Progenitor cell of endocrine pancreas (in vitro differentiated cells): Measurements from ENCODE around the gene GID8. TPM values are rescaled to one million over a fixed set of nuclear protein-coding genes. Genes with fewer than 3 reads are reported as not detected.
A peak's percentile ranks its signal among the peaks of the same experiment; 100 is the strongest.

Experiments used
- DNase-seq: peaks from one replicate; pipeline ENCODE4 v3.0.0; 2021; ENCODE audit warnings: low spot score; ENCODE audit not compliant: unreplicated experiment
- H3K27ac Mint-ChIP-seq: 2 replicates; pipeline ENCODE4 v1.8.0; 2021; ENCODE audit warnings: mild to moderate bottlenecking, moderate library complexity, mixed read lengths
- H3K27me3 Mint-ChIP-seq: 2 replicates; pipeline ENCODE4 v1.8.0; 2021; ENCODE audit warnings: mixed read lengths
- H3K36me3 Mint-ChIP-seq: 2 replicates; pipeline ENCODE4 v1.8.0; 2022; ENCODE audit warnings: mixed read lengths; ENCODE audit not compliant: insufficient read depth
- H3K4me1 Mint-ChIP-seq: 2 replicates; pipeline ENCODE4 v1.8.0; 2021; ENCODE audit warnings: low read depth, mixed read lengths
- H3K4me3 Mint-ChIP-seq: 2 replicates; pipeline ENCODE4 v1.8.0; 2021; ENCODE audit warnings: low read depth, mild to moderate bottlenecking, moderate library complexity, mixed read lengths
- H3K9me3 Mint-ChIP-seq: 2 replicates; pipeline ENCODE4 v1.8.0; 2021; ENCODE audit warnings: low read depth, mixed read lengths
- CTCF ChIP-seq: fragments of 200-600 bp; sonication (generic); IDR thresholded peaks from one replicate; pipeline ENCODE4 v1.5.0; 2021; ENCODE audit warnings: antibody characterized with exemption, mild to moderate bottlenecking; ENCODE audit not compliant: unreplicated experiment
- total RNA-seq: library from RNA; stranded (reverse); gene quantifications from 2 replicates; pipeline ENCODE4 v1.2.1, GENCODE V29; 2021

The GID8 gene
- total RNA-seq, 1 donor from 2014 or later: 66.7 TPM

GRCh38 chr20:62995481-62995880 is 57.5 kb downstream of the GID8 start:
- no peak for DNase-seq
- Mint-ChIP-seq H3K36me3 (no peaks in the 10 kb centered on the region), H3K9me3 (no peaks in the 10 kb centered on the region), H3K4me1 (no peaks in the 10 kb centered on the region), H3K27me3 (peaks cover 65% of the 10 kb centered on the region), H3K27ac (no peak overlapping the region), H3K4me3 (no peak overlapping the region)
- no peak for TF ChIP-seq CTCF

- no peak overlapping the region for H3K27ac Mint-ChIP-seq
- H3K9me3 Mint-ChIP-seq: no peaks in the 10 kb centered on the region
- no peaks in the 10 kb centered on the region for H3K36me3 Mint-ChIP-seq
- H3K4me1 Mint-ChIP-seq: no peaks in the 10 kb centered on the region
- peaks cover 67% of the 10 kb centered on the region for H3K27me3 Mint-ChIP-seq
- H3K4me3 Mint-ChIP-seq: no peak overlapping the region
- DNase-seq: no peak
- no peak for TF ChIP-seq CTCF
These were observed 58.1 kb downstream of the GID8 start for GRCh38 chr20:62995898-62996595.

GRCh38 chr20:62996596-62996982 is 58.6 kb downstream of the GID8 start:
- Mint-ChIP-seq H3K27ac (no peak overlapping the region), H3K27me3 (peaks cover 67% of the 10 kb centered on the region), H3K4me3 (no peak overlapping the region), H3K9me3 (no peaks in the 10 kb centered on the region), H3K36me3 (no peaks in the 10 kb centered on the region), H3K4me1 (no peaks in the 10 kb centered on the region)
- no peak for TF ChIP-seq CTCF
- DNase-seq: no peak

- H3K4me3 Mint-ChIP-seq: no peak overlapping the region
- peaks cover 71% of the 10 kb centered on the region for H3K27me3 Mint-ChIP-seq
- H3K36me3 Mint-ChIP-seq: no peaks in the 10 kb centered on the region
- peak overlapping the region; percentile 50 for H3K27ac Mint-ChIP-seq
- no peaks in the 10 kb centered on the region for H3K4me1 Mint-ChIP-seq
- TF ChIP-seq CTCF: no peak
- no peaks in the 10 kb centered on the region for H3K9me3 Mint-ChIP-seq
- no peak for DNase-seq
These were observed 59.6 kb downstream of the GID8 start for GRCh38 chr20:62997417-62998035.

Other genes with a start within 250 kb of the GID8 start
- gene NTSR1, start 229.3 kb upstream of the GID8 start, total RNA-seq: 0.13 TPM in 1 of 2 replicates, not detected in the other
- gene MRGBP, start 141.7 kb upstream of the GID8 start, total RNA-seq: 12.4 and 13.8 TPM in 2 replicates
- gene OGFR, start 133.3 kb upstream of the GID8 start, total RNA-seq: 29.6 and 31.0 TPM in 2 replicates
- gene COL9A3, start 121.1 kb upstream of the GID8 start, total RNA-seq: 81.5 and 84.3 TPM in 2 replicates
- 7.7 and 7.9 TPM in 2 replicates for gene TCFL5, start 76.3 kb upstream of the GID8 start, total RNA-seq
- gene DIDO1, start 11.6 kb upstream of the GID8 start, total RNA-seq: 68.2 and 71.2 TPM in 2 replicates
- 8.0 and 8.3 TPM in 2 replicates for gene SLC17A9, start 14.6 kb downstream of the GID8 start, total RNA-seq
- gene BHLHE23, start 68.8 kb downstream of the GID8 start, total RNA-seq: not detected in 2 replicates